Measurements from ENCODE around the gene HIP1R.

- TF ChIP-seq CTCF (conservative IDR thresholded peaks at IDR 0.05; ENCODE audit: low read depth, low read length) = no peak
- no peak for TF ChIP-seq CEBPB (IDR thresholded peaks at IDR 0.05; ENCODE audit: low read depth, low read length)
- TF ChIP-seq RFX5 (IDR thresholded peaks at IDR 0.05; ENCODE audit: low read depth, low read length) = no peak
- no peak for TF ChIP-seq POLR2A (IDR thresholded peaks at IDR 0.05; ENCODE audit: low read depth, low read length)
- TF ChIP-seq ELK1 (IDR thresholded peaks at IDR 0.05; ENCODE audit: borderline replicate concordance, low read depth, low read length) = no peak
- TF ChIP-seq RAD21 (IDR thresholded peaks at IDR 0.05; ENCODE audit: low read length) = no peak
- TF ChIP-seq NFE2L2 (IDR thresholded peaks at IDR 0.05; ENCODE audit: low read depth, low read length) = no peak
- no peak for TF ChIP-seq SMC3 (IDR thresholded peaks at IDR 0.05; ENCODE audit: low read depth, low read length)
Observed at GRCh38 chr12:122827258-122827657, 8.0 kb upstream of the HIP1R start.

All from IMR-90 (cell line).